RPMI8226 (cell line): ENCODE measurements around the gene DNAJC25.
"Not testable (repeated sequence)": the region's sequence is repeated elsewhere in the genome, so short reads cannot be mapped to it uniquely, and the experiment has no call there.

Source experiments
- DNase-seq: peaks from one replicate; pipeline ENCODE4 v3.0.0-alpha.2; 2015

DNAJC25 gene

GRCh38 chr9:111628411-111628810, 2.7 kb upstream of the DNAJC25 start:
- no peak for DNase-seq

GRCh38 chr9:111630182-111630963, 761 bp upstream of the DNAJC25 start:
- no peak for DNase-seq

GRCh38 chr9:111630964-111631213, 245 bp upstream of the DNAJC25 start:
- DNase-seq, result no peak

GRCh38 chr9:111632060-111632459, 926 bp downstream of the DNAJC25 start:
- DNase-seq, result no peak

- DNase-seq, result no peak
These were observed 1.7 kb downstream of the DNAJC25 start for GRCh38 chr9:111632695-111633388.

- DNase-seq, result no peak
These were observed 2.2 kb downstream of the DNAJC25 start for GRCh38 chr9:111633389-111633736.

- DNase-seq, result no peak
These were observed 3.7 kb downstream of the DNAJC25 start for GRCh38 chr9:111634860-111635259.

GRCh38 chr9:111637421-111637950, 6.4 kb downstream of the DNAJC25 start:
- no peak for DNase-seq

GRCh38 chr9:111644195-111644772, 13.2 kb downstream of the DNAJC25 start:
- DNase-seq, result no peak

GRCh38 chr9:111645806-111646205, 14.7 kb downstream of the DNAJC25 start:
- DNase-seq, result no peak

- DNase-seq, result no peak
These were observed 15.3 kb downstream of the DNAJC25 start for GRCh38 chr9:111646417-111646816.

- DNase-seq, result no peak
These were observed 16.9 kb downstream of the DNAJC25 start for GRCh38 chr9:111648066-111648465.

- no peak for DNase-seq
These were observed 17.9 kb downstream of the DNAJC25 start for GRCh38 chr9:111649016-111649415.

- no peak for DNase-seq
These were observed 25.9 kb downstream of the DNAJC25 start for GRCh38 chr9:111657051-111657450.

GRCh38 chr9:111658943-111659342, 27.8 kb downstream of the DNAJC25 start:
- no peak for DNase-seq

GRCh38 chr9:111659691-111660090, 28.6 kb downstream of the DNAJC25 start:
- DNase-seq, result no peak

GRCh38 chr9:111661150-111661801, 30.1 kb downstream of the DNAJC25 start, which contains the start of gene GNG10:
Gene GNG10, plus strand, starts transcription at chr9:111661605. Its CDS starts 30 bp downstream, at chr9:111661635.
- DNase-seq, result peak; percentile 22

GRCh38 chr9:111661802-111662521, 30.8 kb downstream of the DNAJC25 start:
- peak; percentile 3 for DNase-seq

- DNase-seq, result no peak
These were observed 31.6 kb downstream of the DNAJC25 start for GRCh38 chr9:111662576-111663300.

- no peak for DNase-seq
These were observed 32.2 kb downstream of the DNAJC25 start for GRCh38 chr9:111663301-111663823.

GRCh38 chr9:111668026-111668573, 37.0 kb downstream of the DNAJC25 start:
- no peak for DNase-seq

GRCh38 chr9:111668601-111669000, 37.5 kb downstream of the DNAJC25 start:
- not testable (repeated sequence) for DNase-seq
